C4-2B (cell line): Measurements from ENCODE around the gene AAMP.

Source experiments
- H3K27ac ChIP-seq: fragments of 450-650 bp; 2 replicates; pipeline ENCODE4 v1.5.1; 2017
- ZFX ChIP-seq: fragments of 450-650 bp; IDR thresholded peaks from 2 replicates; pipeline ENCODE4 v1.6.1; 2017
- TF ChIP-seq, protein P1 (sequence below): fragments of 450-650 bp; conservative IDR thresholded peaks from 2 replicates; pipeline ENCODE4 v1.5.1; 2017; ENCODE audit warnings: mild to moderate bottlenecking

AAMP gene

DNA sequence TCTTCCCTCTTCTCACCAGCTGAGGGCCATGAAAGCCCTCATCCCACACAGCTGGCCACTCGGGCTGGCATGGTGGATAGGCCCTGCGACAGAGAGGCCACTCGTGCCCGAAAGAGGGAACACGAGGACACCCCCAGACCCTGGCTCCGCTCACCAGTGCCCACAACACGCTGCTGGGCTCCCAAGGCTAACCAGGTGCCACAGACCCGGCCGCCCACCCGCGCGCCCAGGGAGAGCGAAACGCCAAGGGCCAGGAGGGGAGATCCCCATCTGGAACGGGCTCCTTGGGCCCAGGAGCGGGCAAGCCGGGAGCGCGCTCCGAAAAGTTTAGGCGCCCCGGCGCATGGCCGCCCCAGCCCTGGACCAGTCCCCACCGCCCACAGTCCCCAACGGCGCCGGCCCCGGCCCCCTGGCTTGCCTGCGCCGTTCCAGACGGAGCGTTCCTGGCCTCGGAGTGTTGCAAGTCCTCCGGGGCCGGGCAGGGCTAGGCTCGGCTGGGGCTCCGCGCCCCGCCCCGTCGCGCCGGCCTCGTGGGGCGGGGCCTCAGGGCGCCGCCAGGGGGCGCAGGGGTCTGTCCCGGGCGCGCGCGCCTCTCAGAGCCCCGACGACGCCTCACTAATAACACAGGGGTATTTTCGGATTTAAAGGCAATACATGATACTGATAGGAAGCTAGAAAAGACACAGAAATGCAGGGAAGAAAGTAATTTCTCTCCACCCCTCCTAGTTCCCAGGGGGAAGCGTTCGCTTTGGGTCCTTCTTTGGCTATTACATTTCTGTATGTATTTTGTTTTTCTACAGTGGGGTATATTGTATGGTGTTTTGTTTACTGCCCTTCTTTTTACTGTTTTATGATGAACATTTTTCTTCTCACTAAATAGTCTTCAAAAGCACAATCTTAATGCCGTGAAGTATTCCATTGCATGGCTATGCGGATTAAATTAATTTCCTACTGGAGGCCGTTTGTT, 22.4 kb upstream of the AAMP start, which contains the start of gene TMBIM1:
TMBIM1 (minus strand) TSS at position 456 of the 967 bp plus-strand sequence. CDS start 10,362 bp downstream, outside the sequence.
- TF ChIP-seq, protein P1, sequence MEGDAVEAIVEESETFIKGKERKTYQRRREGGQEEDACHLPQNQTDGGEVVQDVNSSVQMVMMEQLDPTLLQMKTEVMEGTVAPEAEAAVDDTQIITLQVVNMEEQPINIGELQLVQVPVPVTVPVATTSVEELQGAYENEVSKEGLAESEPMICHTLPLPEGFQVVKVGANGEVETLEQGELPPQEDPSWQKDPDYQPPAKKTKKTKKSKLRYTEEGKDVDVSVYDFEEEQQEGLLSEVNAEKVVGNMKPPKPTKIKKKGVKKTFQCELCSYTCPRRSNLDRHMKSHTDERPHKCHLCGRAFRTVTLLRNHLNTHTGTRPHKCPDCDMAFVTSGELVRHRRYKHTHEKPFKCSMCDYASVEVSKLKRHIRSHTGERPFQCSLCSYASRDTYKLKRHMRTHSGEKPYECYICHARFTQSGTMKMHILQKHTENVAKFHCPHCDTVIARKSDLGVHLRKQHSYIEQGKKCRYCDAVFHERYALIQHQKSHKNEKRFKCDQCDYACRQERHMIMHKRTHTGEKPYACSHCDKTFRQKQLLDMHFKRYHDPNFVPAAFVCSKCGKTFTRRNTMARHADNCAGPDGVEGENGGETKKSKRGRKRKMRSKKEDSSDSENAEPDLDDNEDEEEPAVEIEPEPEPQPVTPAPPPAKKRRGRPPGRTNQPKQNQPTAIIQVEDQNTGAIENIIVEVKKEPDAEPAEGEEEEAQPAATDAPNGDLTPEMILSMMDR: peak; percentile 98
- peak; percentile 73 for TF ChIP-seq ZFX
- H3K27ac ChIP-seq: peak within 1 kb of the TSS; percentile 90

DNA sequence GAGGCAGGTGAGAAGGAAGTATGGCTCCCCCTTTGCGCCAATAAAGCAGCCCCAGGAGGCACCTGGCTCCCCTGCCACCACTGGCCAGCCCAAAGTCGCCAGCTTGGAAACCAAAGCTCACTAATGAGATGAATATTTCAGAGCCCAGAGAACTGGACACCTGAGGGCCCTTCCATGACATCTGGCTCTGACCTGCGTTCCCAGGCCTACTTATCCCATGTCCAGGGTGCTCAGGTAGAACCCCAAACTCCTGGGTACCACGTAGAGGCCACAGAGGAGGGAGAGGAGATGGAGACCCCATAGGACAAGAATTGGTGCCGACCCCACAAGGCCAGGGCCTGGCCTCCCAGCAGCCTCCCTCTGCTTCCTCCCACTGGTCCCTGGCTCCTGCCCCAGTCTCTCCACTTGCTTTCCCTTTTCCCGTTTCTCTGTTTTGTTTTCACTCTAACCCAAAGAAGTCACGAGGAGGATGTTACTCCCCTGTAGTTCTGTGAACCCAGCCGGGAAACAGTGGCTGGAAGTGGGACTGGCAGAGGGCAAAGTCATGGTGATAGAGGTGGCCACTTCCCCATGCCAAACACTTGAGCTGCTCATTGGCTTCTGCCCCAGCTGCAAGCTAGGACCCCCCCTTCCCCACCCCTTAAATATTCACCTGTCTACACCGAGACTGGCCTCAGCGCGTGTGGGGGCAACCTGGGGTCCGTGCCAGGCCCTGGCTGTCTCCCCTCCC, 21.5 kb upstream of the AAMP start:
- TF ChIP-seq, protein P1: no peak
- no peak for TF ChIP-seq ZFX
- H3K27ac ChIP-seq: peak overlapping the region; percentile 90

DNA sequence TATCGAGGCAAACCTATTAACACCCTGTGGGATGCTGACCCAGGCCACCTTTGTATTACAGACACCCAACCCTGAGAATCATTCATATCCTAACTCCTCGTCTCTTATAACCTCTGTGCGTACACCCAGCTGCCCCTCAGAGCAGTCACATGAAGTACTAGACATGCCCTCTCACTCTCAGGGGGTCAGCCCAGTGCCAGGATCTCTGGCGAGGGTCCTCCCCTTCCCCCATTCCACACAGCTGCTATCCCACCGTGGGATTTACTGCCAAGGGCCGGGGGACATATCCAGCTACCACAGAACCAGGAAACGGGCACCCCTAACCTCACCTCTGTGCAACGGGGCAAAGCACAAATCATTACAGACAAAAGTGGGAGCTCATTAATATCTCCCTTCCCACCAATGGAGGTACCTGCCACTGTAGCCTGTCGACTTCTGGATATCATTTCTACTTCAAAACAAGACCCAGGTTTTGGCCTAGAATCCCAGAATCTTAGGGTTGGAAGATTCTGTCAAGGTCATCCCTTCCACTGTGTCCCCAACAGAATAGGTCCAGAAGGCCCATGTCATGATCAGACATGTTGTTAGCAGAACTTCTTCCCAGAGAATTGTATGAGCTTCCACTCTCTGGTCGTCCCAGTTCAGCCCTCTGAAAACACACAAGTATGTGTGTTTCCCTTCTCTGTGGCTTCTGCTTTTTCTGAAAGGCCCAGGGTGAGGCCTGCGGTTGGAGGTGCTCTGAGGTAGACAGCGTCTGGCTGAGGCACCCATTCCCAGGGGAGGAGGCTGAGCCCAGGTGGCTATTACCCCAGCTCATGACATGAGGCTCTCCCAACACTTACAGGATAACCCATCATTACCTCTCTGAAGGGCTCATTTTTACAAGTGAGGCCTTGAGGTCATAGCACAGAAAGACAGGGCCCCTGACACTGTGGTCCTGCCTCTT, 20.7 kb upstream of the AAMP start:
- TF ChIP-seq, protein P1: no peak
- TF ChIP-seq ZFX: no peak
- peak overlapping the region; percentile 90 for H3K27ac ChIP-seq

DNA sequence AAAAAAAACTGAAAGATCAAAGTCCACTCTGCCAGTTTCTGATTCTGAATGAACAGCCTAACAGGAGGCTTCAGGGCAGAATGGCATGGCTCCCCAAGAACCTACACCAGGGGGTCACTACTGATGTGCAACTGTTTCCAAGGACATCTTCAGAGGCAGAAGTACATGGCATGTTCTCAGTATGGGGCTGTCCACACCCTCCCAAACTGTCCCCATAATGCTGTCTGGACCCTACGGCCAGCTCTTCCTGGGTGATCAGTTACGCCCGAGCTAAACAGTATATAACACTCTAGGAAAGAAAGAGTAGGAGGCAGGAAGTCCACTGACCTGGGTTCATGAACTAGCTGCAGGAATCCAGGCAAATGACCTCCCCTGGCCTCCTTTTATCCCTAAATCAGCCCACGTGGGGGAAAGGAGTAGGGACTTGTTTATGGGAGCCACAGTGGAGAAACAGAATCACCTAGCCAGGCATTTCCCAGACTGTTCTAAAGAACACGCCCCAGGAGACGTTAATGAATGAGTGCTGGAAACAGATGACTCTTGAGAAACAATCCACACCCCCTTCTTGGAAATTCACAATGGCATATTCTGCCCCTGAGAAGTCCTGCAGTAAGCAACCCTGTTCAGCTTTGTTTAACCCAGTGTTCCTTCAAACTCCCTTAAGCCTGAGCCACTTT, 19.8 kb upstream of the AAMP start:
- H3K27ac ChIP-seq: no peak overlapping the region
- no peak for TF ChIP-seq ZFX
- TF ChIP-seq, protein P1: no peak

DNA sequence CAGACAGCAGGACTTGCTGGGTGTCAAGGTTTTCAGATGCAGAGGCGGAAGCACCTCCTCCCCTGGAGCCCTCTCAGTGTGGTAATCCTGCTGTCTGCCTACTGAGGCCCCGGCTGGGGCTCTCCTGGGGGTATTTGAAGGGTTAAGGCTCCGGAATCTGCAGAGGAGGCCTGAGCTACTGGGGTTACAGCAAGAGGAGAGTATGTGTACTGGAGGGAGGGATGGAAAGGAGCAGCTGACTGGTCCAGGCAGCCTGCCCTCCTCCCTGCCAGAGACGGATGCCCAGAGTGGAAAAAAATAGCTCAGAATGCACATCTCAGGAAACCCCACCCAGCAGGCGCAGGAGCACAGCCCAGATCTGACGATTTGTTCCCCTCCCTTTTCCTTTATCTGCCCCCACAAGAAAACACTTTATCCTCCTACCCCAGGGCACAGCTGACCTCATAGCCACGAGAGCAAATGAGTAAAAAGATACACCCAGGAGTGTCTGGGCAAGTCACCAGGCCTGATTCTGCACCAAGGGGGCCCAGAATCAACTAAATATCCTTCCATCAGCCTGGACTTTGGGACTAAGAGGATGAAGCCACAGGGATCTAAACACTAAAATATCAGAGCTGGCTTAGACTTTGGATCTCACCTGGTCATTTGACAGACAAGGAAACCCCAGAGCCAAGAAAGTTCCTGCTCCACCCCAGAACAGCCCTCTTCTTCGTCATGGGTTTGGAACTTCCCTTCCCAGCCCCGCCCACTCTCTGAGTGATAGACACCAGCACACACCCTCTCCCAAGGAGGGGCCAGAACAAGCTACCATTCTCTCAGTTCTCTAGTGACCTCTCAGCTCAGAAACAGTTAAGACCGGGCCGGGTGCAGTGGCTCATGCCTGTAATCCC, 16.9 kb upstream of the AAMP start:
- peak overlapping the region; percentile 64 for H3K27ac ChIP-seq
- TF ChIP-seq, protein P1: no peak
- no peak for TF ChIP-seq ZFX

DNA sequence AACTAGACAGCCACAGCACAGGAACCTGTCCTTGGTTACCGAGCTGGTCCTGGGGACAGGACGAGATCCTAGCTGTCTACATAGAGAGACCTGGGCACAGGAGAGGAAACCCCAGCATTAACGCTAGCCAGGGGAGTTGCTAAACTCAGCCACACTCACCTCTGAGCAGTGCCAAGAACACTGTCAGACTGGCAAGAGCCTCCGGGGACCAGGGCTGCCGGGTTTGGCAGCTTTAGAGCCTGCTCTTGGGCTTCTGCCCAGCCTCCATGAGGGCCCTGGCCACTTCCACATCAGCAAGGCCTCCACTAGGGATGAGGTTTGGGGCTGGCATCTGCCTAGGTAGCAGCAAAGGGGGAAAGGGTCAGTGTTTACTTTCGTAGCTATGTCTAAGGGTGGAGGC, 15.7 kb upstream of the AAMP start:
- H3K27ac ChIP-seq: peak overlapping the region; percentile 64
- TF ChIP-seq ZFX: no peak
- TF ChIP-seq, protein P1: no peak
